Measurements from ENCODE around the gene BLOC1S1. TPM values are rescaled to one million over a fixed set of nuclear protein-coding genes. Genes with fewer than 3 reads are reported as not detected.
A peak's percentile ranks its signal among the peaks of the same experiment; 100 is the strongest.

Gene BLOC1S1
- total and polyA plus RNA-seq, 9 of the 15 experiments (the other 6 are each of a cell fraction or from before 2014, with no cell fraction given) = 75.2 to 161 (median 98.8) TPM

GRCh38 chr12:55727643-55728185 is 11.9 kb downstream of the BLOC1S1 start (continued):
- TF ChIP-seq ZNF740 (CRISPR knock-in tag; IDR thresholded peaks at IDR 0.05) (no peak), ZNF740 (tag; IDR thresholded peaks at IDR 0.05) (0 out of 4 replicates have a peak, but pooled peaks of 1 of the 2 experiments have one; percentile 3), ZNF395 (CRISPR knock-in tag; IDR thresholded peaks at IDR 0.05) (no peak), MITF (IDR thresholded peaks at IDR 0.05) (peak; percentile 95), GTF2B (IDR thresholded peaks at IDR 0.05; ENCODE audit: extremely low read depth, insufficient read length) (no peak), ZEB2 (IDR thresholded peaks at IDR 0.05) (peak; percentile 56; the same call in 1 of the 2 replicates), HDGF (IDR thresholded peaks at IDR 0.05) (peak; percentile 83; the same call in 1 of the 2 replicates), TAF1 (IDR thresholded peaks at IDR 0.05; ENCODE audit: control insufficient read depth, extremely low read depth, insufficient read depth, low read length, severe bottlenecking) (no peak), ZNF695 (CRISPR knock-in tag; IDR thresholded peaks at IDR 0.05) (no peak), NCOA1 (IDR thresholded peaks at IDR 0.05; ENCODE audit: low read depth) (0 out of 2 replicates have a peak, but pooled peaks have one; percentile 32), MTA1 (IDR thresholded peaks at IDR 0.05; ENCODE audit: borderline replicate concordance) (peak; percentile 81), ELK1 (CRISPR knock-in tag; IDR thresholded peaks at IDR 0.05) (no peak), E2F3 (CRISPR knock-in tag; IDR thresholded peaks at IDR 0.05) (no peak), NRF1 (conservative IDR thresholded peaks at IDR 0.05 in 1 of 2, IDR thresholded peaks at IDR 0.05 in 1 of 2) (peak; percentile 62 to 66), BHLHE40 (IDR thresholded peaks at IDR 0.05; ENCODE audit: low read length) (peak; percentile 88), HDAC2 (IDR thresholded peaks at IDR 0.05) (peak; percentile 43; the same call in 1 of the 2 replicates), NCOA4 (IDR thresholded peaks at IDR 0.05; ENCODE audit: partially characterized antibody) (no peak), MNT (conservative IDR thresholded peaks at IDR 0.05) (peak in 1 of 2 experiments; percentile 67; a peak in 2 of 4 replicates), OTX1 (CRISPR knock-in tag; IDR thresholded peaks at IDR 0.05) (peak; percentile 42; the same call in 1 of the 2 replicates), RNF2 (IDR thresholded peaks at IDR 0.05) (peak; percentile 86; the same call in 1 of the 2 replicates), SIN3A (IDR thresholded peaks at IDR 0.05; ENCODE audit: borderline replicate concordance in 2 of 2, control insufficient read depth in 1 of 2, low read depth in 2 of 2, low read length in 2 of 2) (peak; percentile 8 to 57; a peak in 1 of 4 replicates), CCAR2 (IDR thresholded peaks at IDR 0.05; ENCODE audit: low read depth, low read length) (no peak)
